Thyroid gland (tissue), 4 donors: ENCODE data around the gene IKZF1.

Experiments used
- CTCF ChIP-seq, 6 experiments: fragments of 200-600 bp in 3 of 6; fragments of 450-650 bp in 3 of 6; sonication (generic) in 3 of 6; IDR thresholded peaks; one replicate each; pipeline ENCODE4 v1.5.1; 2016 to 2019; ENCODE audit warnings: antibody characterized with exemption in 6 of 6, mild to moderate bottlenecking in 2 of 6, inconsistent platforms in 1 of 6, moderate library complexity in 1 of 6
- POLR2A ChIP-seq, 2 donors: fragments of 450-650 bp; IDR thresholded peaks; one replicate each; pipeline ENCODE4 v1.6.1; 2017; ENCODE audit warnings: antibody characterized with exemption in 2 of 2, mild to moderate bottlenecking in 2 of 2, moderate library complexity in 1 of 2

DNA sequence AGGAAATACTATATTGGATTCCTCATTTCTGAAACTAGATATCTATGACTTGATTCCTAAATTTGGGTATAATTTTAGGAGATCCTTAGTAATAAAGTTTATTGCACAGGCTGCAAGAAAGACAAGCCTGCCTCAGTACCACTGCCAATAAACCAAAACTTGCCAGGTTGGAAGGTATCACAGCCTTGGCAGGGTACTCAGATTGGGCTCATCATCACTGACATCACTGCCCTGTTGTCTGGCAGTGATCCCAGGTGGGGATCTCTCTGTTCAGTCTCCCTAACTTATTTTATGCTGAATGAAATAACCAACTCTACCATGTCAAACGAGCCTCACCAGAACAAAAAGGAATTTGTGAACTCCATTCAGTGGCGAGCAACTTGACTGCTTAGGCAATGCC, 126.8 kb downstream of the IKZF1 start:
- TF ChIP-seq CTCF (IDR thresholded peaks at IDR 0.05) (no peak), POLR2A (IDR thresholded peaks at IDR 0.05) (no peak)
